ENCODE data around the gene HIGD2A.
A peak's percentile ranks its signal among the peaks of the same experiment; 100 is the strongest.
"Not testable (repeated sequence)": the region's sequence is repeated elsewhere in the genome, so short reads cannot be mapped to it uniquely, and the experiment has no call there.

HIGD2A gene

GRCh38 chr5:176396330-176396729, 7.8 kb downstream of the HIGD2A start:
- no peak for DNase-seq

- DNase-seq = no peak
Measured at GRCh38 chr5:176397736-176398420, 9.3 kb downstream of the HIGD2A start.

GRCh38 chr5:176400382-176401156, 12.0 kb downstream of the HIGD2A start:
- no peak for DNase-seq

- no peak for DNase-seq
Measured at GRCh38 chr5:176401281-176402205, 13.0 kb downstream of the HIGD2A start.

- no peak for DNase-seq
Measured at GRCh38 chr5:176405656-176406435, 17.3 kb downstream of the HIGD2A start.

- DNase-seq = no peak
Measured at GRCh38 chr5:176406436-176407052, 18.0 kb downstream of the HIGD2A start.

GRCh38 chr5:176407456-176408251, 19.1 kb downstream of the HIGD2A start:
- DNase-seq = no peak

GRCh38 chr5:176408252-176408573, 19.7 kb downstream of the HIGD2A start:
- DNase-seq = not testable (repeated sequence)

GRCh38 chr5:176408590-176408989, 20.0 kb downstream of the HIGD2A start:
- DNase-seq = no peak

- DNase-seq = no peak
Measured at GRCh38 chr5:176409765-176410164, 21.2 kb downstream of the HIGD2A start.

- DNase-seq = no peak
Measured at GRCh38 chr5:176410486-176411180, 22.1 kb downstream of the HIGD2A start.

GRCh38 chr5:176412517-176413254, 24.1 kb downstream of the HIGD2A start:
- no peak for DNase-seq

GRCh38 chr5:176413255-176413565, 24.7 kb downstream of the HIGD2A start:
- DNase-seq = no peak

- no peak for DNase-seq
Measured at GRCh38 chr5:176413709-176414191, 25.2 kb downstream of the HIGD2A start.

- DNase-seq = no peak
Measured at GRCh38 chr5:176414704-176415103, 26.2 kb downstream of the HIGD2A start.

GRCh38 chr5:176415240-176415951, 26.8 kb downstream of the HIGD2A start:
- no peak for DNase-seq

GRCh38 chr5:176415952-176416924, 27.7 kb downstream of the HIGD2A start, which contains the start of gene CLTB:
Gene CLTB (minus strand): TSS chr5:176416539. CDS start chr5:176416363, 176 bp downstream.
- peak; percentile 91 for DNase-seq

GRCh38 chr5:176416965-176417364, 28.4 kb downstream of the HIGD2A start:
- no peak for DNase-seq
